Colonic mucosa (tissue), 4 donors: Measurements from ENCODE around the gene CFAP299. TPM values are rescaled to one million over a fixed set of nuclear protein-coding genes. Genes with fewer than 3 reads are reported as not detected.

ENCODE experiments used
- DNase-seq: peaks from one replicate; pipeline ENCODE4 v3.0.0-alpha.2; 2020
- H3K27ac ChIP-seq: fragments of 200-600 bp; one replicate; pipeline ENCODE4 v1.8.0; 2021
- H3K27me3 ChIP-seq: fragments of 200-600 bp; one replicate; pipeline ENCODE4 v1.8.0; 2021
- H3K36me3 ChIP-seq: fragments of 200-600 bp; one replicate; pipeline ENCODE4 v1.8.0; 2021
- H3K4me1 ChIP-seq: fragments of 200-600 bp; one replicate; pipeline ENCODE4 v1.8.0; 2021; ENCODE audit warnings: mild to moderate bottlenecking
- H3K4me3 ChIP-seq: fragments of 200-600 bp; one replicate; pipeline ENCODE4 v1.8.0; 2021
- H3K9ac ChIP-seq, 2 donors: one replicate each; pipeline ENCODE4 v1.7.0; 2013; ENCODE audit warnings: control low read depth in 2 of 2, low read depth in 2 of 2, low read length in 2 of 2
- H3K9me3 ChIP-seq: fragments of 200-600 bp; one replicate; pipeline ENCODE4 v1.8.0; 2021
- CTCF ChIP-seq: fragments of 200-600 bp; IDR thresholded peaks from one replicate; pipeline ENCODE4 v1.8.0; 2022; ENCODE audit warnings: antibody characterized with exemption, mild to moderate bottlenecking
- intact Hi-C: fragments of 100-400 bp; cut with DNase I; formaldehyde crosslinking; loops from one replicate; pipeline ENCODE4 v1.14.1; 2022
- total RNA-seq, 2 donors: library from RNA; stranded (reverse); fragmentation: NEBNext Ultra II Directional in 1 of 2; extraction: Animal tissue kit (Norgen Biotek cat#: 25700) in 1 of 2; gene quantifications; one replicate each; pipeline ENCODE4 v1.2.1, GENCODE V29; 2021
- donor health status: healthy.
- donor health status: DM: no; HTN: no; CAD: no.
- donor health status: DM: no; HTN: no; CAD: no.

Gene CFAP299
- total RNA-seq, 2 donors from 2014 or later, result not detected

- Histone ChIP-seq H3K36me3 (no peaks in the 10 kb centered on the region), H3K4me1 (no peaks in the 10 kb centered on the region), H3K4me3 (no peak overlapping the region), H3K27me3 (no peaks in the 10 kb centered on the region), H3K27ac (peak overlapping the region; percentile 14), H3K9me3 (no peaks in the 10 kb centered on the region), H3K9ac (no peak overlapping the region)
- intact Hi-C loops, result loop anchor here (10.0 kb wide), 1 partner anchor 434 kb away; no protein-coding TSS in a partner anchor
- no peak for TF ChIP-seq CTCF
- DNase-seq, result peak; percentile 34
These were observed 275.5 kb downstream of the CFAP299 start for GRCh38 chr4:80610845-80611677.

GRCh38 chr4:80611678-80611979 lies 276.1 kb downstream of the CFAP299 start:
- DNase-seq, result no peak
- Histone ChIP-seq H3K9me3 (no peaks in the 10 kb centered on the region), H3K27me3 (no peaks in the 10 kb centered on the region), H3K27ac (peak overlapping the region; percentile 14), H3K9ac (no peak overlapping the region), H3K36me3 (no peaks in the 10 kb centered on the region), H3K4me3 (no peak overlapping the region), H3K4me1 (no peaks in the 10 kb centered on the region)
- intact Hi-C loops, result loop anchor here (10.0 kb wide), 1 partner anchor 433 kb away; no protein-coding TSS in a partner anchor
- TF ChIP-seq CTCF, result no peak

- intact Hi-C loops, result loop anchor here (10.0 kb wide), 1 partner anchor 431 kb away; no protein-coding TSS in a partner anchor
- H3K4me1 ChIP-seq, result no peaks in the 10 kb centered on the region
- no peak overlapping the region for H3K27ac ChIP-seq
- H3K36me3 ChIP-seq, result no peaks in the 10 kb centered on the region
- no peaks in the 10 kb centered on the region for H3K9me3 ChIP-seq
- no peak for DNase-seq
- TF ChIP-seq CTCF, result no peak
- no peak overlapping the region for H3K4me3 ChIP-seq
- H3K27me3 ChIP-seq, result no peaks in the 10 kb centered on the region
- no peak overlapping the region for H3K9ac ChIP-seq
These were observed 277.9 kb downstream of the CFAP299 start for GRCh38 chr4:80613470-80613869.

- Histone ChIP-seq H3K27ac (no peak overlapping the region), H3K27me3 (no peaks in the 10 kb centered on the region), H3K36me3 (no peaks in the 10 kb centered on the region), H3K9me3 (no peaks in the 10 kb centered on the region), H3K9ac (no peak overlapping the region), H3K4me1 (no peaks in the 10 kb centered on the region), H3K4me3 (no peak overlapping the region)
- intact Hi-C loops, result loop anchor here (10.0 kb wide), 1 partner anchor 430 kb away; no protein-coding TSS in a partner anchor
- no peak for TF ChIP-seq CTCF
- DNase-seq, result no peak
These were observed 278.8 kb downstream of the CFAP299 start for GRCh38 chr4:80614319-80614718.

- Histone ChIP-seq H3K27me3 (no peaks in the 10 kb centered on the region), H3K9me3 (no peaks in the 10 kb centered on the region), H3K4me3 (no peak overlapping the region), H3K36me3 (no peaks in the 10 kb centered on the region), H3K9ac (no peak overlapping the region), H3K4me1 (no peaks in the 10 kb centered on the region), H3K27ac (no peak overlapping the region)
- no peak for DNase-seq
- no peak for TF ChIP-seq CTCF
- intact Hi-C loops, result loop anchor here (10.0 kb wide), 1 partner anchor 430 kb away; no protein-coding TSS in a partner anchor
These were observed 279.6 kb downstream of the CFAP299 start for GRCh38 chr4:80615099-80615498.
